Breast epithelium (tissue), 4 donors: Measurements from ENCODE around the gene TBC1D26. TPM values are rescaled to one million over a fixed set of nuclear protein-coding genes. Genes with fewer than 3 reads are reported as not detected.

Source experiments
- DNase-seq, 2 donors: peaks; one replicate each; pipeline ENCODE4 v3.0.0-alpha.2; 2019; ENCODE audit warnings: low spot score in 2 of 2
- H3K27ac ChIP-seq, 2 donors: fragments of 200-600 bp; sonication (generic) in 1 of 2; one replicate each; pipeline ENCODE4 v1.5.1; 2016 to 2019; ENCODE audit warnings: mild to moderate bottlenecking in 1 of 2
- H3K27me3 ChIP-seq, 2 donors: fragments of 200-600 bp; sonication (generic) in 1 of 2; one replicate each; pipeline versions ENCODE4 v1.5.1 to v1.6.0; 2017 to 2019; ENCODE audit warnings: control low read depth in 1 of 2, mild to moderate bottlenecking in 1 of 2
- H3K36me3 ChIP-seq: fragments of 200-600 bp; one replicate; pipeline ENCODE4 v1.5.1; 2019
- H3K4me1 ChIP-seq, 2 donors: fragments of 200-600 bp; sonication (generic); one replicate each; pipeline ENCODE4 v1.5.1; 2016 to 2019; ENCODE audit warnings: control low read depth in 1 of 2
- H3K4me3 ChIP-seq, 3 donors: fragments of 200-600 bp; sonication (generic); 1 replicate in 2 of 3; 2 replicates in 1 of 3; pipeline ENCODE4 v1.5.1; 2016 to 2019; ENCODE audit warnings: mild to moderate bottlenecking in 3 of 3, moderate library complexity in 2 of 3
- H3K9me3 ChIP-seq, 2 donors: fragments of 200-600 bp; sonication (generic) in 1 of 2; one replicate each; pipeline ENCODE4 v1.5.1; 2016 to 2019; ENCODE audit warnings: control low read depth in 1 of 2
- CTCF ChIP-seq, 3 donors: fragments of 450-650 bp; IDR thresholded peaks; one replicate each; pipeline ENCODE4 v1.5.1; 2016 to 2017; ENCODE audit warnings: antibody characterized with exemption in 3 of 3, mild to moderate bottlenecking in 3 of 3, moderate library complexity in 3 of 3
- POLR2A ChIP-seq: fragments of 450-650 bp; IDR thresholded peaks from one replicate; pipeline ENCODE4 v1.6.1; 2016; ENCODE audit warnings: antibody characterized with exemption, mild to moderate bottlenecking, moderate library complexity
- POLR2AphosphoS5 ChIP-seq, 3 donors: sonication (generic); formaldehyde crosslinking; IDR thresholded peaks; one replicate each; pipeline ENCODE4 v1.6.1; 2017; ENCODE audit warnings: antibody characterized with exemption in 3 of 3
- intact Hi-C: fragments of 100-400 bp; cut with DNase I; formaldehyde crosslinking; loops from one replicate; pipeline ENCODE4 v1.15.1; 2023; ENCODE audit warnings: low total_unique reads
- total RNA-seq, 3 donors: library from RNA; depleted of rRNA; stranded (reverse); fragments of >200 nt; gene quantifications; one replicate each; pipeline ENCODE4 v1.1.0, GENCODE V29; 2016

TBC1D26 gene
- total RNA-seq, 3 donors from 2014 or later: 0.33 to 0.44 TPM; not detected in 1

- H3K9me3 ChIP-seq: no peaks in the 10 kb centered on the region
- no peaks in the 10 kb centered on the region for H3K36me3 ChIP-seq
- H3K27ac ChIP-seq: no peak overlapping the region
These were observed 44.8 kb downstream of the TBC1D26 start for GRCh38 chr17:15776871-15777270.

GRCh38 chr17:15777297-15777696 lies 45.2 kb downstream of the TBC1D26 start:
- no peaks in the 10 kb centered on the region for H3K9me3 ChIP-seq
- H3K36me3 ChIP-seq: no peaks in the 10 kb centered on the region
- intact Hi-C loops: no loop called here
- no peaks in the 10 kb centered on the region for H3K27me3 ChIP-seq
- H3K27ac ChIP-seq: no peak overlapping the region
- H3K4me3 ChIP-seq: no peak overlapping the region
- H3K4me1 ChIP-seq: no peaks in the 10 kb centered on the region
- no peak for DNase-seq
- TF ChIP-seq POLR2A (no peak), CTCF (IDR thresholded peaks at IDR 0.05) (no peak), POLR2AphosphoS5 (IDR thresholded peaks at IDR 0.05) (no peak)

More at GRCh38 chr17:15776871-15777270, 44.8 kb downstream of the TBC1D26 start:
- DNase-seq: no peak
- TF ChIP-seq POLR2AphosphoS5 (IDR thresholded peaks at IDR 0.05) (no peak), POLR2A (no peak), CTCF (IDR thresholded peaks at IDR 0.05) (no peak)
- intact Hi-C loops: no loop called here
- Histone ChIP-seq H3K4me1 (no peaks in the 10 kb centered on the region), H3K4me3 (no peak overlapping the region), H3K27me3 (no peaks in the 10 kb centered on the region)

- Histone ChIP-seq H3K27ac (no peak overlapping the region), H3K27me3 (no peaks in the 10 kb centered on the region), H3K4me3 (no peak overlapping the region), H3K9me3 (no peaks in the 10 kb centered on the region), H3K4me1 (no peaks in the 10 kb centered on the region), H3K36me3 (no peaks in the 10 kb centered on the region)
- intact Hi-C loops: no loop called here
- DNase-seq: no peak
- TF ChIP-seq POLR2A (no peak), CTCF (IDR thresholded peaks at IDR 0.05) (no peak), POLR2AphosphoS5 (IDR thresholded peaks at IDR 0.05) (no peak)
These were observed 45.6 kb downstream of the TBC1D26 start for GRCh38 chr17:15777717-15778116.

- TF ChIP-seq POLR2AphosphoS5 (IDR thresholded peaks at IDR 0.05): no peak
- TF ChIP-seq POLR2A: no peak
- no peak for TF ChIP-seq CTCF (IDR thresholded peaks at IDR 0.05)
- intact Hi-C loops: no loop called here
- Histone ChIP-seq H3K9me3 (no peaks in the 10 kb centered on the region), H3K27ac (no peak overlapping the region), H3K4me1 (no peaks in the 10 kb centered on the region), H3K36me3 (no peaks in the 10 kb centered on the region), H3K4me3 (no peak overlapping the region), H3K27me3 (no peaks in the 10 kb centered on the region)
- no peak for DNase-seq
These were observed 47.0 kb downstream of the TBC1D26 start for GRCh38 chr17:15779119-15779518.

GRCh38 chr17:15780188-15780587 lies 48.1 kb downstream of the TBC1D26 start:
- Histone ChIP-seq H3K36me3 (no peaks in the 10 kb centered on the region), H3K9me3 (no peaks in the 10 kb centered on the region), H3K4me1 (no peaks in the 10 kb centered on the region), H3K27ac (no peak overlapping the region), H3K27me3 (no peaks in the 10 kb centered on the region), H3K4me3 (no peak overlapping the region)
- intact Hi-C loops: no loop called here
- DNase-seq: no peak
- TF ChIP-seq CTCF (IDR thresholded peaks at IDR 0.05): no peak
- no peak for TF ChIP-seq POLR2A
- TF ChIP-seq POLR2AphosphoS5 (IDR thresholded peaks at IDR 0.05): no peak
